ENCODE measurements around the gene MTOR.

DNA sequence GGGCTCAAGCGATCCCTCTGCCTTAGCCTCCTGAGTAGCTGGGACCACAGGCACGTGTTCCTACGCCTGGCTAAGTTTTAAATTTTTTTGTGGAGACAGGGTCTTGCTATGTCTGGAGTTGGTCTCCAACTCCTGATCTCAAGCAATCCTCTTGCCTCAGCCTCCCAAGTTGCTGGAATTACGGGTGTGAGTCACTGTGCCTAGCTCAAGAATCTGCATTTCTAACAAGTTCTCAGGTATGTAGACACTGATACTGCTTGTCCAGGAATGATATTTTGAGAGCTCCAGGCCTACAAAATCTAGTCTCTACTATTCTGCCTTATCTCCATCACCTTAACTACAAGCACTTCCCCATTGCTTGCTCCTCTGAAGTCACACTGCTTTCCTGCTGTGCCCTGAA is 50.9 kb downstream of the MTOR start:
- no peak for TF ChIP-seq POLR2A (IDR thresholded peaks at IDR 0.05; ENCODE audit: low read depth, low read length)
- TF ChIP-seq TAF1 (IDR thresholded peaks at IDR 0.05; ENCODE audit: low read depth, low read length): no peak
- TF ChIP-seq POLR2AphosphoS5 (IDR thresholded peaks at IDR 0.05; ENCODE audit: low read depth, low read length): no peak
- no peak for TF ChIP-seq PAX5 (IDR thresholded peaks at IDR 0.05; ENCODE audit: insufficient read depth, low read length, severe bottlenecking)
- no peak for TF ChIP-seq SPI1 (IDR thresholded peaks at IDR 0.05; ENCODE audit: low read depth, low read length)
- TF ChIP-seq POU2F2 (IDR thresholded peaks at IDR 0.05; ENCODE audit: low read depth, low read length): no peak
